ENCODE data around the gene ABCA3.

DNA sequence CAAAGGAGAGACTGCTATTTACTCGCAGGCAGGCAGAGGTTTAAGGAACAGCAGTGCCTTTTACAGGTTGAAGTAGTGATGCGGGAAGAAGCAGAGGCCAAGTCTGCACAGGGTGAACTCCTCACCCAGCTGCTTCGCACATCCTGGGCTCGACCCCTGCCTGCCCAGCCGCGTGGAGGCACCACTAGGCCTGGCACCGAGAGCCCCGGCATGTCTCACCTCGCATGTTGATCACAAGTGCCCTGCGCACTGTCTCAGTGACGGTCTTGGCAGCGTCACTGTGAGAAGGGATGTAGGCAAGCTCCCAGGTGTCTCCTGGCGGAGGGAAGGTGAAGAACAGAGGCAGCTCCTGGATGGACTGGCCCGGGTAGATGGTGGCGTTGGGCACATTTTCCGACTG is 14.7 kb downstream of the ABCA3 start:
- TF ChIP-seq, protein P1, sequence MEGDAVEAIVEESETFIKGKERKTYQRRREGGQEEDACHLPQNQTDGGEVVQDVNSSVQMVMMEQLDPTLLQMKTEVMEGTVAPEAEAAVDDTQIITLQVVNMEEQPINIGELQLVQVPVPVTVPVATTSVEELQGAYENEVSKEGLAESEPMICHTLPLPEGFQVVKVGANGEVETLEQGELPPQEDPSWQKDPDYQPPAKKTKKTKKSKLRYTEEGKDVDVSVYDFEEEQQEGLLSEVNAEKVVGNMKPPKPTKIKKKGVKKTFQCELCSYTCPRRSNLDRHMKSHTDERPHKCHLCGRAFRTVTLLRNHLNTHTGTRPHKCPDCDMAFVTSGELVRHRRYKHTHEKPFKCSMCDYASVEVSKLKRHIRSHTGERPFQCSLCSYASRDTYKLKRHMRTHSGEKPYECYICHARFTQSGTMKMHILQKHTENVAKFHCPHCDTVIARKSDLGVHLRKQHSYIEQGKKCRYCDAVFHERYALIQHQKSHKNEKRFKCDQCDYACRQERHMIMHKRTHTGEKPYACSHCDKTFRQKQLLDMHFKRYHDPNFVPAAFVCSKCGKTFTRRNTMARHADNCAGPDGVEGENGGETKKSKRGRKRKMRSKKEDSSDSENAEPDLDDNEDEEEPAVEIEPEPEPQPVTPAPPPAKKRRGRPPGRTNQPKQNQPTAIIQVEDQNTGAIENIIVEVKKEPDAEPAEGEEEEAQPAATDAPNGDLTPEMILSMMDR (IDR thresholded peaks at IDR 0.05; ENCODE audit: low read depth, low read length), result no peak
- no peak for TF ChIP-seq EZH2phosphoT487 (IDR thresholded peaks at IDR 0.05; ENCODE audit: low read depth)
